GM12875 (cell line): ENCODE data around the gene TOPORS.

ENCODE experiments used
- H3K4me3 ChIP-seq: one replicate; pipeline ENCODE4 v1.5.1; 2011; ENCODE audit warnings: low read depth, low read length, control low read depth
- TF ChIP-seq, protein P1 (sequence below): IDR thresholded peaks from 2 replicates; pipeline ENCODE4 v1.5.1; 2011; ENCODE audit warnings: low read depth, mild to moderate bottlenecking, control low read depth, inconsistent platforms, low read length, moderate library complexity, borderline replicate concordance; ENCODE audit not compliant: insufficient read depth

Gene TOPORS

DNA sequence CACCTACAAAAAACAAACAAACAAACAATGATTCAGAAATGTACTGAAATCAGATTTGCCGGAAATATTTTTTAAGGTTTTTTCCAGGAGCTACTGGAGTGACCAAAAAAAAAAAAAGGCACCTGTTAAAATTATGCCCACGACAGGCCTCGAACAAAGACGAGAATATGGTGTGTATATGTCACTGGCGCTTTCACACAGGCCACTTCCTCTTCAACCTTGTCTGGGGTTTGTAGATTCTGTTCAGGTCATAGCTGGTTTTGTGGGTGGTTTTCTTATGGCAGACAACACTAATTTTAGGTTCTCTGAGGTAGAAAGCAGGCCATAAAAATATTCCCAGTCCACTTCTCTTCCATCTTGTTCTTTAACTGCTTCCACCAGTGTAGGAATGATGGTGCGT, 13.6 kb upstream of the TOPORS start:
- TF ChIP-seq, protein P1, sequence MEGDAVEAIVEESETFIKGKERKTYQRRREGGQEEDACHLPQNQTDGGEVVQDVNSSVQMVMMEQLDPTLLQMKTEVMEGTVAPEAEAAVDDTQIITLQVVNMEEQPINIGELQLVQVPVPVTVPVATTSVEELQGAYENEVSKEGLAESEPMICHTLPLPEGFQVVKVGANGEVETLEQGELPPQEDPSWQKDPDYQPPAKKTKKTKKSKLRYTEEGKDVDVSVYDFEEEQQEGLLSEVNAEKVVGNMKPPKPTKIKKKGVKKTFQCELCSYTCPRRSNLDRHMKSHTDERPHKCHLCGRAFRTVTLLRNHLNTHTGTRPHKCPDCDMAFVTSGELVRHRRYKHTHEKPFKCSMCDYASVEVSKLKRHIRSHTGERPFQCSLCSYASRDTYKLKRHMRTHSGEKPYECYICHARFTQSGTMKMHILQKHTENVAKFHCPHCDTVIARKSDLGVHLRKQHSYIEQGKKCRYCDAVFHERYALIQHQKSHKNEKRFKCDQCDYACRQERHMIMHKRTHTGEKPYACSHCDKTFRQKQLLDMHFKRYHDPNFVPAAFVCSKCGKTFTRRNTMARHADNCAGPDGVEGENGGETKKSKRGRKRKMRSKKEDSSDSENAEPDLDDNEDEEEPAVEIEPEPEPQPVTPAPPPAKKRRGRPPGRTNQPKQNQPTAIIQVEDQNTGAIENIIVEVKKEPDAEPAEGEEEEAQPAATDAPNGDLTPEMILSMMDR = no peak
- no peak overlapping the region for H3K4me3 ChIP-seq

DNA sequence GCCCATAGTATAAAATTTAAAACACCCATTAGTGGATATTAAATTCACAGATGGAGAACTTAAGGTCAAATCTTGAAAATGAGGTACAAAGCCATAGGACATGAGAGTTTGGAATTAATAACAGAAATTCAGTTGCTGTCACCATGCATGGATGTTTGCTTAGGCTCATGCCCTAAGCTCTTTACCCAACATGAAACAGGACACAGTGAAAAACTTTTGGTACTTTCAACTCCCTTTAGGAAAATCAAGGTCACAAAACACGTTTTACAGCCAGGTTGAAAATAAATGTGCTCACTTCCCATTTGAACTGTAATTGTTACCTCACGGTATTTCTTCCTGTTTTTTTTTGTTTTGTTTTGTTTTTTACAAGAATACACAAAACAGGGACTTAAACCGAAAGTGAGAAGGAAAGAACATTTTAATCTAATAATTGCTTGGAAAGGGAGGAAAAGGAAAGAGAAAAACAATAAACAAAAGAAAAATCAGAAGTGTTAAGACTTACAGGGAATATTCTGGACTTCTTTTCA, 6.1 kb upstream of the TOPORS start:
- H3K4me3 ChIP-seq = no peak overlapping the region
- TF ChIP-seq, protein P1 = no peak

DNA sequence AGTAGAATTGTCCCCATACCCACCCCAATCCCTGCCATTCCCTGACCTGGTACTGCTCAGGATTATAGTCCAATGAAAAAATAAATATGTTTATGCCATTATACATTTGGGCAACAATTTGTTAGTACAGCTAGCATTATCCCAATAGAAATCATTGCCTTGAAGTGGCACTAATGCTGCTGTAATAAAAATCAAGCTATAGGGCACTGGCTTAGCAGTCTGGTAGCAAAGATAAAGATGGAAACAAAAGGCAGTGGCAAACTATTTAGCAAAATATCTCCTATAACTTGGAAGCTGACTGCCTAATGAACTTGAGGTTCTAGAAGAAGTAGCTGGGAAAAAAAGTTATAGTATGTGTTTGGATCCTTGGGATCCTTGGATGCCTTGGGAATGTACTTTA, 2.2 kb upstream of the TOPORS start:
- no peak overlapping the region for H3K4me3 ChIP-seq
- TF ChIP-seq, protein P1 = no peak

DNA sequence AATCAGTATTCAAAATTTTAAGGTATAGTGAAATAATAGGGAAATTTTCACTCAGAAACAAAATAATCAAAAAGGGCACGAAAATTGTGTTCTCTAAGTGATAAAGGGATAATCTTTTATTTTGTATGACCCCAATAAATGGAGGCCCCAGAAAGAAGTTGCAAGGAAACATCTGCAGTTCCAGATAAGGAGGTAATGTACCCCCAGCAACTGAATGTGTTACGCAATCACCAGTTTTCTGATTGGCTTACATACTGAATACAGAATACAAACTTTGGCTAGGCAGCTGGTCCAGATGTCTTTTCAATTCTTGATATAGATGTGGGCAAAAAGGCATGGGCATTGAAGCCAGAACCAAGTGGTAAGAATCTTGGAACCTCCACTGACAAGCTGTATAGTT, 1.7 kb upstream of the TOPORS start:
- TF ChIP-seq, protein P1 = no peak
- no peak overlapping the region for H3K4me3 ChIP-seq

DNA sequence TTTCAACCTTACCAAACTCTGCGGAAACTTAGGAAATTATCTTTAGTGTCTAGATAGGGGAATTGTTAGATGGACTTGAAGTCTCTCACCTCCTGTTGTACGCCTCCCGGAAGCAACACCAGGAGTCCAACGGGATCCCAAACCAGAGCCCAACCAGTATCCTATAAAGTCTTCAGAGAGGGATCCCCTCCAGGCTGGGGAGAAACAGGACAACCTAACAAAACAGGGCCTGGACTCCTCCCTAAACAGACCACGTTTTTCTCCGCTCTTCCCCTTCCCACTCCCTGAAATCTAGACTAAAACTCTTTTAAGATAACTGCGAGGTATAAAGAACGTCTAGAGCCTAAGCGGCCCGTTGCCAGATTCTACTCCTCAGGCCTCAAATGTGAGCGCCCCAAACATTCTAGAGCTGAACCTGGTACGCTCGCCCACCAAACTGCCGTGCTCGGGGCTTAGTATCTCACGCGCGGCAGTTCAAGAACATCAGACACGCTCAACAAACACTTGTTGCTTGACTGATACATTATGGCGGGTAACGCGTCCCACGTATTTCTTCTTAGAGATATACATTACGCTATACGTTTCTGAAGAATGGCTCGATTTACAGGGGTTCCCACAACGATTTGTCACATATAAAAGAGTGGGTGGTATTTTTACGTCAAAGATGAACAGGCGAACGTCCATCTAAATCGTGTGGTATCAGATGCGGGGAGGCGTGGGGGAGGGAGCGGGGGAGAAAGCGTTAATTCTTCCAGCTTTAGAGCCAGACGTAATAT, 922 bp downstream of the TOPORS start:
- peak overlapping the region; percentile 90 for H3K4me3 ChIP-seq
- TF ChIP-seq, protein P1 = no peak

DNA sequence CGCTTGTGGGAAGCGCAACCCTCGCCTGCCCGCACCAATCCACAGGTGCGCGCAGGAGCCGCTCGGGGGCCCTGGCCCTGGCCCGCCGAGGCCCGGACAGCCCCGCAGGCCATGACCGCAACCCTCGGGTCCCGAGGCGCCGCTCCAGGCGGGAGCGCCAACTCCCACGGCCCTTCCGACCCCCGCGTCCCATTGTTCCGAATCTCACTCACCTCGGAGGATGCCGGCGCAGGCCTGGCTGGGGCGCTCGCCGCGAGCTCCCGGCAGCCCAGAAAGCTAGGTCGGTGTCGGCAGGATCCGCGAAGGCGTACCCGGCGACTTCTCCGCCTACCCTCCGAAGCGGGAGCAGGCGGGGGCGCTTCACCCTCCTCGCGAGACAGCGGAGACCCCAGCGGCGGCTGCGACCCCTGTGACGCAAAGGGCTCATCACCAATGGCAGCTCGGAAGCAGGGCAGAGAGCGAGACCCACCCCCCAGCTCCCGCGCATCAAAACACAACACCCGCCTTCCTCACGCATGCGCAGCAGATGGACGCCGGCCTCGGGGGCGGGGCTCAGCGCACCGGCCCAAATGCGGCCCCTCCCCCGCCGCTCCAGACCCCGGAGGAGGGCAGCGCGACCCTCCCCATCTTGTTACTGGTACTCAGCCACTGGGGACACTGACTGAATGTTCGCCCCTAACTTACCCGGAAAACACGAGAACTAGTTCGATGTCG, 1.7 kb downstream of the TOPORS start:
- peak overlapping the region; percentile 90 for H3K4me3 ChIP-seq
- TF ChIP-seq, protein P1 = no peak
